Stimulated activated CD8-positive, alpha-beta memory T cell treated with anti-CD3 and anti-CD28 coated beads, Interleukin-7, amount 100 ng/mL, for 1 hour (primary cell): ENCODE results near the gene SCAF8.
A peak's percentile ranks its signal among the peaks of the same experiment; 100 is the strongest.
"Not testable (repeated sequence)": the region's sequence is repeated elsewhere in the genome, so short reads cannot be mapped to it uniquely, and the experiment has no call there.

Source experiments
- DNase-seq, 2 donors: peaks; one replicate each; pipeline ENCODE4 v3.0.0-alpha.2; 2020; ENCODE audit warnings: low read depth in 2 of 2

SCAF8 gene, protein sequence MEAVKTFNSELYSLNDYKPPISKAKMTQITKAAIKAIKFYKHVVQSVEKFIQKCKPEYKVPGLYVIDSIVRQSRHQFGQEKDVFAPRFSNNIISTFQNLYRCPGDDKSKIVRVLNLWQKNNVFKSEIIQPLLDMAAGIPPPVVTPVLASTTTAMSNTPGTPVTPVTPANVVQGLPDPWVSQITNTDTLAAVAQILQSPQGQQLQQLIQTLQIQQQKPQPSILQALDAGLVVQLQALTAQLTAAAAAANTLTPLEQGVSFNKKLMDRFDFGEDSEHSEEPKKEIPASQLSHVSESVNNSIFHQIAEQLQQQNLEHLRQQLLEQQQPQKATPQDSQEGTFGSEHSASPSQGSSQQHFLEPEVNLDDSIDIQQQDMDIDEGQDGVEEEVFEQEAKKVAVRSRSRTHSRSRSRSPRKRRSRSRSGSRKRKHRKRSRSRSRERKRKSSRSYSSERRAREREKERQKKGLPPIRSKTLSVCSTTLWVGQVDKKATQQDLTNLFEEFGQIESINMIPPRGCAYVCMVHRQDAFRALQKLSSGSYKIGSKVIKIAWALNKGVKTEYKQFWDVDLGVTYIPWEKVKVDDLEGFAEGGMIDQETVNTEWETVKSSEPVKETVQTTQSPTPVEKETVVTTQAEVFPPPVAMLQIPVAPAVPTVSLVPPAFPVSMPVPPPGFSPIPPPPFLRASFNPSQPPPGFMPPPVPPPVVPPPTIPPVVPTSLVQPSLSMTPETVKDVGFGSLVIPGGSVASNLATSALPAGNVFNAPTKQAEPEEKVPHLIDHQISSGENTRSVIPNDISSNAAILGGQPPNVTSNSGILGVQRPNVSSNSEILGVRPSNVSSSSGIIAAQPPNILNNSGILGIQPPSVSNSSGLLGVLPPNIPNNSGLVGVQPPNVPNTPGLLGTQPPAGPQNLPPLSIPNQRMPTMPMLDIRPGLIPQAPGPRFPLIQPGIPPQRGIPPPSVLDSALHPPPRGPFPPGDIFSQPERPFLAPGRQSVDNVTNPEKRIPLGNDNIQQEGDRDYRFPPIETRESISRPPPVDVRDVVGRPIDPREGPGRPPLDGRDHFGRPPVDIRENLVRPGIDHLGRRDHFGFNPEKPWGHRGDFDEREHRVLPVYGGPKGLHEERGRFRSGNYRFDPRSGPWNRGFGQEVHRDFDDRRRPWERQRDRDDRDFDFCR (N-terminal part only)

GRCh38 chr6:154733183-154733625 is at the start of gene SCAF8:
TSS of gene SCAF8 (plus strand) at chr6:154733416. CDS start at chr6:154733901, 485 bp downstream.
- DNase-seq: peak; percentile 73 to 76

DNA sequence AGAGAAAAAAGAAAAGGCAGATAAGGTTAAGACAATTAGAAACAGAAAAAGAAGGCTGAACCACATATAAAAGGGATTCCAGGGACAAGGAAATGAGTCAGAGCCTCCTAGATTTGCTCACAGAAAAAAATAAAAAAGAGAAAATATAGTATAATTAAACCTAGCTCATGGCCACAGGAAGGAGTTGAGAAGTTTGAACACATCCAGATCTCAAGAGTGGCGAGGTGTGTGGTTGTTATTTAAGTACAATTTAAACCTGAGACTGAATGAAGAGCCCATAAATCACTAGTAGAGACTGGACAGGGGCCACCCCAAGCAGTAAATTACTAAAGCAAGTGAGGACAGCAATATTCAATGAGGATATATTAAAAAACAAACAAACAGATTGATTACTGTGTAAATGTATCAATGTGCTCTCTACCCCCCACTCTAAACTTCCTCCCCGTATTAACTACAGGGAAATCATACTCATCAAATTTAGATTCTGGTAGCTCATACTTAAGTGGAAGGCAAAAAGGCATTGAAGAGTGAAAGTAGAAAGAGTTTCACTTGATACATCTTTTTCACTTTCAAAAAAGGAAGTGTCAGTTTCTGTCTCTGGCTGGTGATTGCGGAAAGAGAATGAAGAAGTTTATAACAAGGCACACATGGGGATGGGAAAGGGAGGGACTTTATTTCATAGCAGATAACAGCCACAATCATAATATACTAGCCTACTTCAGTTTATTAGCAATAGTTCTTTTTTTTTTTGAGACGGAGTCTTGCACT is 49.3 kb upstream of the SCAF8 start:
- DNase-seq: no peak

DNA sequence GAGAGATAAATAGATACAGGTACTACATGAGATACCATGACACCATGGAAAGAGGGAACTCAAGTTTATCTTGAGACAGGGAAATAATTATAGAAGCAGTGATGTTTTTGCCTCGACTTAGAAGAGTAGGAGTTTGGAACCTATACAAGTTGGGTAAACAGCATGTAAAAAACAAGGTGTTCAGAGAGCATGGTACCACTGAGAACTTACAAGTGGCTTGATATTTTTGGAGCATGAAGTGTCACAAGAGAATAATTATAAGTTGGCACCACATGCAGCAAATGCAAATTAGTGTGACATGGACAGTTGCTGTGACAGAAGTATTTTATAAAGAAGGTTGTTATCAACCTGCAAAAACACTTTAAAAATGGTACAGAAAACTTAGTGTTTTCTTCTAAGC is 47.1 kb upstream of the SCAF8 start:
- no peak for DNase-seq

- no peak for DNase-seq
These were observed 43.5 kb upstream of the SCAF8 start for GRCh38 chr6:154689493-154690255.

- DNase-seq: no peak
These were observed 42.4 kb upstream of the SCAF8 start for GRCh38 chr6:154690857-154691256.

- DNase-seq: no peak
These were observed 36.6 kb upstream of the SCAF8 start for GRCh38 chr6:154696661-154697060.

GRCh38 chr6:154703124-154703523 is 30.1 kb upstream of the SCAF8 start:
- DNase-seq: no peak

DNA sequence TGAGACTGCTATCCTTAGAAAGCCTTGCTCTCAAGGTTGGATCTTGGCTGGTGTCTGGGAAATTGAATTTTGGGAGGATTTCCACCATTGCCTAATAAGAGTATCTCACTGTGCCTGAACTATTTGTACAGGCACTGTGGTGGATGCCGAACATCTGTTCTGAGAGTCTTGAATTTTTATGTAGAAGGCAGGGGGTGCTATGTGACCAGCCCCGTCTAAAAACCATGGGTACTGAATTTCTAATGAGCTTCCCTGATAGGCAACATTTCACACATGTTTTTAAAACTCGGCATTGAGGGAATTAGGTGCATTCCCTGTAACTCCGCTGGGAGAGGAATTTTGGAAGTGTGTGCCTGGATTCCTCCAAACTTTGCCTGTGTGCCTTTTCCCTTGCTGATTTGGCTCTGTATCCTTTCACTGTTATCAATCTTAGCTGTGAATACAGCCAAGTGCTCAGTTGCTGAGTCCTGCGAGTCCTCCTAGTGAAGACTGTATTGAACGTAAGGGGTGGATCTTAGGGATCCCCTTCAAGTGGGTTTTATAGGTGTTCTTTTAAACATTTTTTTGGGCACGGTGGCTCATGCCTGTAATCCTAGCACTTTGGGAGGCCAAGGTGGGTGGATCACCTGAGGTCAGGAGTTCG is 27.6 kb upstream of the SCAF8 start:
- no peak for DNase-seq

DNA sequence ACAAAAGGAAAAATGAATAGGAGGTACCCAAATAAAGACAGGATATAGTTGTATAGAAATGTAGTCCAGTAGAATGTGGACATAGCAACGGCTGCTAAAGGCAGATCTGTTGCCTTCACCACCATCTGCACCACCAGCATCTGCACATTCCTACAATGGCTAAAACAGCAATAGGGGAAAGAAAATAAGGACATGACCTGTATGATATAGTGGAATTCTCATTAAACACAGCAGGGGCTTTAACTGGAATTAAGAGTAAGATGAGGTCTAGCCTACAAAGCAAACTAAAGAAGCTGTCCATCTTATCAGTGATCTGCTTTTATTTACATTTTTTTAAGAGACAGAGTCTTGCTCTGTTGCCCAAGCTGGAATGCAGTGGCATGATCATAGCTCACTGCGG is 26.8 kb upstream of the SCAF8 start:
- no peak for DNase-seq

- DNase-seq: no peak
These were observed 23.6 kb upstream of the SCAF8 start for GRCh38 chr6:154709621-154710020.

- no peak for DNase-seq
These were observed 22.5 kb upstream of the SCAF8 start for GRCh38 chr6:154710689-154711088.

DNA sequence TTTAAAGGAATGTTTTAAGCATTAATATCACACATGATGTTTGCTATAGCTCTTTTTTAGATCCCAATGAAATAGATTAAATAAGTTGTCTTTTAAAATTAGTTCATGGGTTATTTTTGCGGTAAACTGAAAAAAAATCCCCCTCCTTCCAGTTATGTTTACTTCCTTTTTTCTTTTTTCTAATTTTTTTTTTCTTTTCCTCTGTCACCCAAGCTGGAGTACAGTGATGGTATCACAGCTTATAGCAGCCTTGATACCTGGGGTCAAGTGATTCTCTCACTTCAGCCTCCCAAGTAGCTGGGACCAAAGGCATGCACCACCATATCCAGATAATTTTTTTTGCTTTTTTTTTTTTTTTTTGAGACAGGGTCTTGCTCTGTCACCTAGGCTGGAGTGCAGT is 17.8 kb upstream of the SCAF8 start:
- no peak for DNase-seq

GRCh38 chr6:154716350-154716749 is 16.9 kb upstream of the SCAF8 start:
- not testable (repeated sequence) for DNase-seq

DNA sequence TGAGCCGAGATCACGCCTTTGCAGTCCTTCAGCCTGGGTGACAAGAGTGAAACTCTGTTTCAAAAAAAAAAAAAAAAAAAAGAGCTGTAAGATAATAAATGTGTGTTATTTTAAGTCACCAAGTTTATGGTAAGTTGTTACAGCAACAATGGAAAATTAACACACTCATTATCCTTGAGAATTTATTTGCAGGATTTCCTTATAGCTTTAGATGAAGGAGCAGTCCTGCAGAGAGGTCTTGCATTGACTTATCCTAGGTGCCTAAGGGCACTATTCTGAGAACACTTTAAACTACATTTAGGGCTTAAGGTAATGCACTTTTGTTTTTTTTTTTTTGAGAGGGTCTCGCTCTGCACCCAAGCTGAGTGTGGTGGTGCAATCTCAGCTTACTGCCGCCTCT is 13.8 kb upstream of the SCAF8 start:
- DNase-seq: no peak

- DNase-seq: no peak
These were observed 13.4 kb upstream of the SCAF8 start for GRCh38 chr6:154719854-154720253.

DNA sequence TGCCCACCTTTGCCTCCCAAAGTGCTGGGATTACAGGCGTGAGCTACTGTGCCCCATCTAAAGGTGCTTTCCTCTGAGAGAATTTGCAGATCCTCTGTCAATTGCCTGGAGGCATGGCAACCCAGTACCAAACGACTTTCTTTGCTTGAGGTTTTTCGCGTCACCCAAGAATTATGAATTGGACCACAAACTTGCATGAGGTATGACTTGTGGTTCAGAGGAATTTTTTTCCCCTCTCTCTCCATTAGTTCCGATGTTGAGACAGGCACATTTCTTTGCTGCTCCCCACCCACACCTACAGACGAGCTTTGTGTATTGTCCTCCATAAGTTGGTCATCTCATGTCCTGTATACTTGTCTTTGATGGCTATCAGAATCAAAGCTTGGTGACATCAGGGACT is 11.8 kb upstream of the SCAF8 start:
- DNase-seq: no peak

GRCh38 chr6:154726887-154727286 is 6.3 kb upstream of the SCAF8 start:
- no peak for DNase-seq

DNA sequence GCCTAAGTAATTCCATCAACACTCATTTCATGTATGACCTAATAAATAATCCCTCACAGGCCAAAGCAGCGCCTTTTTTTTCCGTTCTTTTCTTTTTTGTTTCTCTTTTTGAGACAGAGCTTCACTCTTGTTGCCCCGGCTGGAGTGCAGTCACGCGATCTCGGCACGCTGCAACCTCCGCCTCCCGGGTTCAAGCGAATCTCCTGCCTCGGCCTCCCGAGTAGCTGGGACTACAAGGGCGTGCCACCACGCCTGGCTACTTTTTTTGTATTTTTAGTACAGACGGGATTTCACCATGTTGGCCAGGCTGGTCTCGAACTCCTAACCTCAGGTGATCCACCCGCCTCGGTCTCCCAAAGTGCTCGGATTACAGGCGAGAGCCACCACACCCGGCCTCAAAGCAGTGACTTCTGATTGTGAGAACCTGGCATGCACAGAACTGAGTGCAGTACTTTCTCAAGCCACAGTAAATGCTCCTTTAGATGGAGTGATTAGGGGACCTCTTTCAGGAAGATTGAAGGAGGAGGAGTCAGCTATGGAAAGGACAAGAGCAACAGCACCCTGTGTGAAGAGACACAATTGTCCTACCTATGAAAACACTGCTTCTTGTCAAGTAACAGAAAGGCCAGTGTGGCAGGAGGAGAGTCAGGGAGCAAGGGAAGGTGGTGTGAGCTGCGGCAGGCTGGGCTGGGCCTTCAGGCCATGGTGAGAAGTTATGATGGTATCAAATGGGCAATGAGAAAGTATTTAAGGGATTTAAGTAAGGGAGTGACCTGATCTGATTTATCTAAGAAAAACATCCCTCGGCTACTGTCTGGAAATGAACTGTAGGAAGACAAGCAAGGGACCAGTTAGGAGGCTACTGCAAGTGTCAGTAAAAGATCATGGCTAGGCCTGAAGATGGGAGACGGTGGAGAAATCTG is 1.7 kb upstream of the SCAF8 start:
- DNase-seq: no peak

- DNase-seq: no peak
These were observed 556 bp upstream of the SCAF8 start for GRCh38 chr6:154732538-154733182.
